A549 (cell line): ENCODE measurements around the gene IL1RAP.

Experiments used
- CHD2 ChIP-seq: fragments of 150-350 bp; IDR thresholded peaks from 2 replicates; pipeline ENCODE4 v1.6.1; 2014; ENCODE audit warnings: low read length; ENCODE audit not compliant: partially characterized antibody
- ESRRA ChIP-seq: fragments of 150-350 bp; IDR thresholded peaks from 2 replicates; pipeline ENCODE4 v1.6.1; 2014; ENCODE audit warnings: mild to moderate bottlenecking, low read length, borderline replicate concordance
- FOSB ChIP-seq: fragments of 250-450 bp; sonication (Bioruptor Pico); IDR thresholded peaks from 2 replicates; pipeline ENCODE4 v1.5.0; 2020; ENCODE audit warnings: mild to moderate bottlenecking, moderate library complexity
- HDAC2 ChIP-seq: fragments of 200-600 bp; sonication (generic); IDR thresholded peaks from 2 replicates; pipeline ENCODE4 v1.6.1; 2016
- POLR2A ChIP-seq: IDR thresholded peaks from 2 replicates; pipeline ENCODE4 v1.6.1; 2012; ENCODE audit warnings: mild to moderate bottlenecking, low read length
- RARB ChIP-seq: fragments of 250-450 bp; sonication (Bioruptor Pico); IDR thresholded peaks from 2 replicates; pipeline ENCODE4 v1.8.0; 2021; ENCODE audit warnings: mild to moderate bottlenecking, moderate library complexity
- TF ChIP-seq, protein P1 (sequence below): IDR thresholded peaks from 2 replicates; pipeline ENCODE4 v1.6.1; 2012
- TF ChIP-seq, protein P2 (sequence below): fragments of >200 bp; sonication (Bioruptor Twin); formaldehyde crosslinking; IDR thresholded peaks from 3 replicates; pipeline ENCODE4 v1.5.1; 2016
- TF ChIP-seq, protein P3 (sequence below): fragments of 200-600 bp; sonication (generic); IDR thresholded peaks from 2 replicates; pipeline ENCODE4 v1.6.1; 2016; ENCODE audit warnings: antibody characterized with exemption, mild to moderate bottlenecking, moderate library complexity

DNA sequence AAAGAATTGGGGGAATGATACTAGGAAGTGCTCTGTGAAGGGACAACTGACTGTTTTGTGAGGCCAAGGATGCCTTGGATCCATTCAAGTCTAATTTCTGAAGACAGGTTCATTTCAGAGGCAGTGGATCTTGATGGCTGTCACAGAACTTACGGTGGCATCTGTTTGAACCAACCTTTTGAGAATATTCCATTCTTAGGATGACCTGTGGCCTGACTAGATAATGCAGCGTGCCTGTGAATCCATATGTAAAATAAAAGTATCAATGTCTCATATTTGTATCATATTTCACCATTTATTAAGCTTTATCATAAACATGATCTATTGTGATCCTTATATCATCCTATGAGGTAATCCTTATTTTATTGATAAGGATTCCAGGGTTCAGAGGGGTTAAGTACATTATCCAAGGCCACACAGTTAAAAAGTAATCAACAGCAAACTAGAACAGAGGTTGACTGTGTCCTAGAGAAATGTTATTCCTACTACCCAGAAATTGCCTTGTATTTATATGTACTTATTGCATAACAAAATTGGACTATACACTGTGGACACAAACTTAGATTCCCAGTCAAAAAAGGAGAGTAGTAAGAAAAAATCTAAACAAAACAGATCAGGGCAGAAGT, 34.3 kb downstream of the IL1RAP start:
- TF ChIP-seq, protein P1, sequence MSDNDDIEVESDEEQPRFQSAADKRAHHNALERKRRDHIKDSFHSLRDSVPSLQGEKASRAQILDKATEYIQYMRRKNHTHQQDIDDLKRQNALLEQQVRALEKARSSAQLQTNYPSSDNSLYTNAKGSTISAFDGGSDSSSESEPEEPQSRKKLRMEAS, result no peak
- no peak for TF ChIP-seq FOSB (CRISPR knock-in tag)
- TF ChIP-seq, protein P2, sequence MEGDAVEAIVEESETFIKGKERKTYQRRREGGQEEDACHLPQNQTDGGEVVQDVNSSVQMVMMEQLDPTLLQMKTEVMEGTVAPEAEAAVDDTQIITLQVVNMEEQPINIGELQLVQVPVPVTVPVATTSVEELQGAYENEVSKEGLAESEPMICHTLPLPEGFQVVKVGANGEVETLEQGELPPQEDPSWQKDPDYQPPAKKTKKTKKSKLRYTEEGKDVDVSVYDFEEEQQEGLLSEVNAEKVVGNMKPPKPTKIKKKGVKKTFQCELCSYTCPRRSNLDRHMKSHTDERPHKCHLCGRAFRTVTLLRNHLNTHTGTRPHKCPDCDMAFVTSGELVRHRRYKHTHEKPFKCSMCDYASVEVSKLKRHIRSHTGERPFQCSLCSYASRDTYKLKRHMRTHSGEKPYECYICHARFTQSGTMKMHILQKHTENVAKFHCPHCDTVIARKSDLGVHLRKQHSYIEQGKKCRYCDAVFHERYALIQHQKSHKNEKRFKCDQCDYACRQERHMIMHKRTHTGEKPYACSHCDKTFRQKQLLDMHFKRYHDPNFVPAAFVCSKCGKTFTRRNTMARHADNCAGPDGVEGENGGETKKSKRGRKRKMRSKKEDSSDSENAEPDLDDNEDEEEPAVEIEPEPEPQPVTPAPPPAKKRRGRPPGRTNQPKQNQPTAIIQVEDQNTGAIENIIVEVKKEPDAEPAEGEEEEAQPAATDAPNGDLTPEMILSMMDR, result no peak
- TF ChIP-seq CHD2, result no peak
- no peak for TF ChIP-seq ESRRA
- no peak for TF ChIP-seq RARB (CRISPR knock-in tag)
- TF ChIP-seq POLR2A, result no peak
- TF ChIP-seq, protein P3, sequence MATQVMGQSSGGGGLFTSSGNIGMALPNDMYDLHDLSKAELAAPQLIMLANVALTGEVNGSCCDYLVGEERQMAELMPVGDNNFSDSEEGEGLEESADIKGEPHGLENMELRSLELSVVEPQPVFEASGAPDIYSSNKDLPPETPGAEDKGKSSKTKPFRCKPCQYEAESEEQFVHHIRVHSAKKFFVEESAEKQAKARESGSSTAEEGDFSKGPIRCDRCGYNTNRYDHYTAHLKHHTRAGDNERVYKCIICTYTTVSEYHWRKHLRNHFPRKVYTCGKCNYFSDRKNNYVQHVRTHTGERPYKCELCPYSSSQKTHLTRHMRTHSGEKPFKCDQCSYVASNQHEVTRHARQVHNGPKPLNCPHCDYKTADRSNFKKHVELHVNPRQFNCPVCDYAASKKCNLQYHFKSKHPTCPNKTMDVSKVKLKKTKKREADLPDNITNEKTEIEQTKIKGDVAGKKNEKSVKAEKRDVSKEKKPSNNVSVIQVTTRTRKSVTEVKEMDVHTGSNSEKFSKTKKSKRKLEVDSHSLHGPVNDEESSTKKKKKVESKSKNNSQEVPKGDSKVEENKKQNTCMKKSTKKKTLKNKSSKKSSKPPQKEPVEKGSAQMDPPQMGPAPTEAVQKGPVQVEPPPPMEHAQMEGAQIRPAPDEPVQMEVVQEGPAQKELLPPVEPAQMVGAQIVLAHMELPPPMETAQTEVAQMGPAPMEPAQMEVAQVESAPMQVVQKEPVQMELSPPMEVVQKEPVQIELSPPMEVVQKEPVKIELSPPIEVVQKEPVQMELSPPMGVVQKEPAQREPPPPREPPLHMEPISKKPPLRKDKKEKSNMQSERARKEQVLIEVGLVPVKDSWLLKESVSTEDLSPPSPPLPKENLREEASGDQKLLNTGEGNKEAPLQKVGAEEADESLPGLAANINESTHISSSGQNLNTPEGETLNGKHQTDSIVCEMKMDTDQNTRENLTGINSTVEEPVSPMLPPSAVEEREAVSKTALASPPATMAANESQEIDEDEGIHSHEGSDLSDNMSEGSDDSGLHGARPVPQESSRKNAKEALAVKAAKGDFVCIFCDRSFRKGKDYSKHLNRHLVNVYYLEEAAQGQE, result no peak
- TF ChIP-seq HDAC2, result no peak
